GM04504 (cell line): ENCODE measurements around the gene APBB3.
"Not testable (repeated sequence)": the region's sequence is repeated elsewhere in the genome, so short reads cannot be mapped to it uniquely, and the experiment has no call there.

ENCODE experiments used
- DNase-seq: peaks from one replicate; pipeline ENCODE4 v3.0.0-alpha.2; 2012; ENCODE audit warnings: low read depth

APBB3 gene, protein sequence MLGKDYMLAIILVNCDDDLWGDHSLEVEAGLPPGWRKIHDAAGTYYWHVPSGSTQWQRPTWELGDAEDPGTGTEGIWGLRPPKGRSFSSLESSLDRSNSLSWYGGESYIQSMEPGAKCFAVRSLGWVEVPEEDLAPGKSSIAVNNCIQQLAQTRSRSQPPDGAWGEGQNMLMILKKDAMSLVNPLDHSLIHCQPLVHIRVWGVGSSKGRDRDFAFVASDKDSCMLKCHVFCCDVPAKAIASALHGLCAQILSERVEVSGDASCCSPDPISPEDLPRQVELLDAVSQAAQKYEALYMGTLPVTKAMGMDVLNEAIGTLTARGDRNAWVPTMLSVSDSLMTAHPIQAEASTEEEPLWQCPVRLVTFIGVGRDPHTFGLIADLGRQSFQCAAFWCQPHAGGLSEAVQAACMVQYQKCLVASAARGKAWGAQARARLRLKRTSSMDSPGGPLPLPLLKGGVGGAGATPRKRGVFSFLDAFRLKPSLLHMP

GRCh38 chr5:140564196-140565023, at the start of gene APBB3, which contains the start of gene SLC35A4:
Gene APBB3, minus strand, starts transcription at chr5:140564598. Its CDS starts 353 bp downstream, at chr5:140564245.
Gene SLC35A4, plus strand, starts transcription at chr5:140564828. Its CDS starts 2,342 bp downstream, at chr5:140567170.
- DNase-seq: peak; percentile 99

GRCh38 chr5:140611020-140611521, 46.7 kb upstream of the APBB3 start:
- no peak for DNase-seq

DNA sequence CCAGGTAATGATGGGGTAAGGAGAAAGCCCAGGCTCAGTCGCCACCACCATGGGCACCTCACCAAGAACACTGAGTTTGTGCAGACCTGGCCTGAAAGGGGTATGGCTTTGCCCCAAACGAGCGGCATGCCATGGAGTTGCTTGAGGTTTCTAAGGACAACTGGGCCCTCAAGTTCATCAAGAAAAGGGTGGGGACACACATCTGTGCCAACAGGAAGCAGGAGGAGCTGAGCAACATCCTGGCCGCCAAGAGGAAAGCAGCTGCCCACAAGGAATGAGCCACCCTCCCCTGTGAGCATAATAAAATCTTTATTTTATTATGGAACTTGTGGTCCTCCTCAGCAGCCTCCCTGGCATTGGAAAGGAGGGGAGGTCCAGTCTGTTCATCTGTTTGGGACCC, 44.7 kb upstream of the APBB3 start:
- DNase-seq: no peak

DNA sequence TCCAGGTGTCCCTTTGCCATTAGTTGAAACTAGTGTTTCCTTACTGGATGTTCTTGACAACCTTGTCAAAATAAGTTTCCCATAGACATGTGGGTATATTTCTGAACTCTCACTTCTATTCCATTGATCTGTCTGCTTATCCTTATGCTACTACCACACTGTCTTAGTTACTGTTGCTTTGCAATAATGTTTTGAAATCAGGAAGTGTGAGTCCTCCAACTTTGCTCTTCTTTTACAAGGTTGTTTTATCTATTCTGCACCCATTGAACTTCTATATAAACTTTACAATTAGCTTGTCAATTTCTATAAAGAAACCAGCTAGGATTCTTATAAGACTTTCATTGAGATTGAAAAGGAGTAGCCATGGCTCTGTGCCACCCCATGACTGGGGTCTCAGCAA, 44.3 kb upstream of the APBB3 start:
- no peak for DNase-seq

GRCh38 chr5:140607031-140607430, 42.6 kb upstream of the APBB3 start:
- no peak for DNase-seq

GRCh38 chr5:140605879-140606278, 41.5 kb upstream of the APBB3 start:
- no peak for DNase-seq

GRCh38 chr5:140603734-140604133, 39.3 kb upstream of the APBB3 start:
- DNase-seq: no peak

GRCh38 chr5:140603446-140603698, 39.0 kb upstream of the APBB3 start:
- not testable (repeated sequence) for DNase-seq

DNA sequence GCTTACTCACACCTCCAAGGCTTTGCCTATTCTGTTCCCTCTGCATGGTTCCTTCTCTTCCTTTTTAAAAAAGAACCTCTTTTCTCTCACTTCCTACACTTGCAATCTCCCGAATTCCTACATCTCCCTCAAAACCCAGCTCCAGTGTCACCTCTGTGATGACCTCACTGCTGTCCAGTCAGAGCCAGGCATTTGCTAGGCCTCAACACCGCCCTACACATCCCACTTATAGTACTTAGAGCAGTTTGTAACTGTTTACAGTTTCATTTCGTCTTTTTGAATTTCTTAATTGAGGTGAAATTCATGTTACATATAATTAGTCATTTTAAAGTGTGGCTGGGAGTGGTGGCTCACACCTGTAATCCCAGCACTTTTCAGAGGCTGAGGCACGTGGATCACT, 37.7 kb upstream of the APBB3 start:
- DNase-seq: no peak

GRCh38 chr5:140600096-140600495, 35.7 kb upstream of the APBB3 start:
- no peak for DNase-seq

- DNase-seq: no peak
Measured at GRCh38 chr5:140598836-140599235, 34.4 kb upstream of the APBB3 start.

- DNase-seq: no peak
Measured at GRCh38 chr5:140596321-140596741, 31.9 kb upstream of the APBB3 start.

DNA sequence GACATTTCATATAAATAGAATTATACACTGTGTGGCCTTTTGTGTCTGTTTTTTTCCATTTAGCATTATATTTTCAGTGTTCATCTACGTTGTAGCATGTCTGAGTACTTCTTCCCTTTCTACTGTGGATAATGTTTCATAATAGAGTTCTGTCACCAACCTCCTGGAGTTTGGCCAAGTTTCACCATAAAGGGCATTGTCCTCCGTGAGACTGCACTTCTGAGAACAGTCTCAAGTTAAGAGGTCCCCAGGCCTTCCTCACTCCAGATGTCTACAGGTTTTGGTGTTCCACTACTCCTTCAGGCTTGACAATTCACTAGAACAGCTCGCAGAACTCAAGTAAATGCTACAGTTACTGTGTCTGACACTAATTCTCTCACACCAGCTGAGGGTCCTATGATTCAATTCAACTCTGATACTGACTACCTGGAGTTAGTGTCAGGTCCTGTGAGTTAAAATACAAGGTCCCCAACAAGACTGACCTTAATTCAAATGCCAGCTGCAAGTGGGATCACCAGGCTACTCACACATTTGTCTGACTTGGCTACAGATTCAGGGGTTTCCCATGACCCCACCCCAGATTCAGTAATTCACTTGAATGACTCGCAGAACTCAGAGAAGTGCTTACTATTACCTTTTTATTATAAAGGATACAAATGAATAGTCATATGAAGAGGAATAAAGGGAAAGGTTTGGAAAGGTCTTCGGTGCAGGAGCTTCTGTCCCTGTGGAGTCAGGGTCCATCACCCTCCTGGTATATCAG, 31.3 kb upstream of the APBB3 start:
- DNase-seq: no peak

- DNase-seq: no peak
Measured at GRCh38 chr5:140594169-140594568, 29.8 kb upstream of the APBB3 start.

DNA sequence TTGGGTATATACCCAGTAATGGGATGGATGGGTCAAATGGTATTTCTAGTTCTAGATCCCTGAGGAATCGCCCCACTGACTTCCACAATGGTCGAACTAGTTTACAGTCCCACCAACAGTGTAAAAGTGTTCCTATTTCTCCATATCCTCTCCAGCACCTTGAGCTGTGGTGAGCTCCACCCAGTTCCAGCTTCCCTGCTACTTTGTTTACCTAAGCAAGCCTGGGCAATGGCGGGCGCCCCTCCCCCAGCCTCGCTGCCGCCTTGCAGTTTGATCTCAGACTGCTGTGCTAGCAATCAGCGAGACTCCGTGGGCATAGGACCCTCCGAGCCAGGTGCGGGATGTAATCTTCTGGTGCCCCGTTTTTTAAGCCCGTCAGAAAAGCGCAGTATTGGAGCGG, 28.7 kb upstream of the APBB3 start:
- DNase-seq: not testable (repeated sequence)

DNA sequence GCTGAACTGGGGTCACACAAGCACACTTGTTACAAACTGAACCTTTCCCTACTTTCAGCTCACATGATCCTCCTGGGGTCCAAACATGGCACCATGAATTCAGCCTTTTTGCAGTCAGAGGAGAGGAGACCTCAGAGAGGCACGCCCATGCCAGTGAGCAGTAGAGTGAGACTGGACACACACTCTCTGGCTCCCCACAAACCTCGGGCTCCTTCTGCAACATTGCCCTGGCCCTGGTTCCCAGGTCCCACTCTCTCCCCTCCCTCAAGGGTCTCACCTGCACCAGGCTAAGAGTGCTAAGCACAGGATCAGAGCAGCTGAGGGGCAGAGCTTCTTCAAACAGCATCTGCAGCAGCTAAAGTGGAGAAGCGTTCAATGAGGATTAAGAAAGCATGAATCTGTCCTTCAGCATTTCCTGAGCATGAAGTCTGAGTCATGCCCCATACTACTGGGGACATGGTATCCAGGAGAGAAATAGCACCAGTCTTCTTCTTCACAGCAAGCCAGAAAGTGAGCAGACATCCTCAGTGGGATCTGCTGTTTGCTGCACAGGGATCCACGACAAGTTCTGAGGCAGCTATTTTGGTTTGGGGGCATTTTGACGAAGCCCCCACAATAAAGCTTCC, 27.5 kb upstream of the APBB3 start:
- no peak for DNase-seq

DNA sequence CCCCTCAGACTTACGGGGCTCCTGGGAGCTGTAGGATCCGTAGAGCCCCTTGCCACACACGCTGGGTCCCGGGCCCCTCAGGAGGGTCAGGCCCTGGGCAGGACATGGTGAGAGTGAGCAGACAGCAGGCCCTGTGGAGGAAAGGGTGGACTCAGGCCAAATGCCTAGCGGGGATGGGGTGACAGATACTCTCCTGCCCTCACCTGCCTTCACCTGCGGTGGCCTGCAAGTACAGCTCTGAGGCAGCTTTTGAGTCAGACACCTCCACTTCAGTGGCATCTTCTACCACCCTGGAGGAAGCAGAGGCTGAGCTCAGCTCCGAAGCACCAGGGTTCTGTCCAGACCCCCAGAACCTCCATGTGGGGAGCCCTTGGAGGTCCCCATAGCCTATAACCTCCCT, 26.5 kb upstream of the APBB3 start:
- DNase-seq: no peak

DNA sequence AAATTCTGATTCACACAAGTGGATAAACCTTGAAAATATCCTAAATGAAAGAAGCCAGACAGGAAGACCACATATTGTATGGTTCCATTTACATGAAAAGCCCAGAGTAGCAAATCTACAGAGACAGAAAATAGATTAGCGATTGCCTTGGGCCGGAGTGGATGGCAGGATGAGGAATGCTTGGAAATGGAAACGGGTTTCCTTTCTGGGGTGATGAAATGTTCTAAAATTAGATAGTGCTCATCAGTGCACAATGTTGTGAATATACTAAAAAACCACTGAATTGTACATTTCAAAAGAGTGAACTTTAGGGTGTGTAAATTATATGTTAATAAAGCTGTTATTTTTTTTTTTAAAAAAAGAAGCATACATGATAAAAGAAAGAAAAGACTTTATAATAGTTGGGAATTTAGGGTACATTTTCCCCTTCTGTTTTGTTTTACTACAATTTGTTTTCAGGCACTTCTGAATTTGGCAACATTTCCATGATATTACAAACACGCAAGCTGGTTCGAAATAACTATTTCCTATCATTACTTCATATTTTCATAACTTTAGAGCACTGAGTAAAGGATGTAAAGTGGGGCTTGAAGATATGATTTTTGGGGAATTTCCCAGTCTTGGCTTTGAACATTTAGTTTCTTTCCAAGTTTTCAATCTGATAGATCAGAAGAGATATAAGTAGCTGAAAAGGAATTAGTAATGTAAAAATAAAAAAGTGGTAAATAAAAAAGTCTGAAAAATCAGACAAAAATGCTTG, 24.1 kb upstream of the APBB3 start:
- no peak for DNase-seq

- no peak for DNase-seq
Measured at GRCh38 chr5:140587495-140587894, 23.1 kb upstream of the APBB3 start.

DNA sequence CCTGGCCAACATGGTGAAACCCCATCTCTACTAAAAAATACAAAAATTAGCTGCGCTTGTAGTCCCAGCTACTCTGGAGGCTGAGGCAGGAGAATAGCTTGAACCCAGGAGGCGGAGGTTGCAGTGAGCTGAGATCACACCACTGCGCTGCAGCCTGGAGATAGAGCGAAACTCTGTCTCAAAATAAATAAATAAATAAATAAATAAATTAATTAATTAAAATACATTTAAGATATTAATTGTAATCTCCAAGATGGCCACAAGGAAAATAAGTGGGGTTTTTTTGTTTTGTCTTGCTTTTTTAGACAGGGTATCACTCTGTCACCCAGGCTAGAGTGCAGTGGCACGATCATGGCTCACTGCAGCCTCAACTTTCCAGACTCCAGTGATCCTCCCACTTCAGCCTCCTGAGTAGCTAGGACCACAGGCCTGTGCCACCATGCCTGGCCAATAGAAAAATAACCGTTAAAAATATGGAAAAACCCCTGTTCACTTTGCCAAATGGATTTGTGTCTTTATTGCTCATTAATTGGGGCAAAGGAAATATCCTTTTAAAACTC, 14.9 kb upstream of the APBB3 start:
- not testable (repeated sequence) for DNase-seq

GRCh38 chr5:140576776-140577201, 12.4 kb upstream of the APBB3 start:
- no peak for DNase-seq
